H9 (cell line): ENCODE measurements around the gene FOXO6. TPM values are rescaled to one million over a fixed set of nuclear protein-coding genes. Genes with fewer than 3 reads are reported as not detected.

Experiments
- DNase-seq: peaks from one replicate; pipeline ENCODE4 v3.0.0-alpha.2; 2017
- H2AFZ ChIP-seq: one replicate; pipeline ENCODE4 v1.6.1; 2013; ENCODE audit warnings: mild to moderate bottlenecking, low read length, control low read depth, moderate library complexity
- H2AK5ac ChIP-seq: 2 replicates; pipeline ENCODE4 v1.6.1; 2013; ENCODE audit warnings: low read length, control low read depth, mixed read lengths; ENCODE audit not compliant: insufficient read length
- H2BK120ac ChIP-seq: one replicate; pipeline ENCODE4 v1.6.1; 2013; ENCODE audit warnings: low read depth, mild to moderate bottlenecking, low read length, control low read depth, inconsistent platforms; ENCODE audit not compliant: poor library complexity, severe bottlenecking
- H2BK12ac ChIP-seq: 2 replicates; pipeline ENCODE4 v1.6.1; 2013; ENCODE audit warnings: low read length, control low read depth, mixed read lengths, low read depth; ENCODE audit not compliant: insufficient read length
- H2BK15ac ChIP-seq: 2 replicates; pipeline ENCODE4 v1.6.1; 2013; ENCODE audit warnings: low read depth, low read length, control low read depth
- H2BK20ac ChIP-seq: one replicate; pipeline ENCODE4 v1.6.1; 2013; ENCODE audit warnings: low read depth, mild to moderate bottlenecking, low read length, control low read depth, inconsistent platforms; ENCODE audit not compliant: poor library complexity, severe bottlenecking
- H2BK5ac ChIP-seq: 2 replicates; pipeline ENCODE4 v1.6.1; 2013; ENCODE audit warnings: low read length, control low read depth, mixed read lengths; ENCODE audit not compliant: insufficient read length
- H3K14ac ChIP-seq: 2 replicates; pipeline ENCODE4 v1.6.1; 2013; ENCODE audit warnings: low read length, control low read depth; ENCODE audit not compliant: insufficient read depth
- H3K18ac ChIP-seq: 2 replicates; pipeline ENCODE4 v1.6.1; 2013; ENCODE audit warnings: low read depth, mild to moderate bottlenecking, mixed read lengths, low read length, control low read depth; ENCODE audit not compliant: insufficient read length
- H3K23ac ChIP-seq: 2 replicates; pipeline ENCODE4 v1.6.1; 2013; ENCODE audit warnings: low read length, control low read depth, mixed read lengths, low read depth; ENCODE audit not compliant: insufficient read length
- H3K23me2 ChIP-seq: 2 replicates; pipeline ENCODE4 v1.6.1; 2013; ENCODE audit warnings: low read depth, mild to moderate bottlenecking, mixed read lengths, low read length, control low read depth; ENCODE audit not compliant: insufficient read length, poor library complexity, severe bottlenecking
- H3K27ac ChIP-seq: 2 replicates; pipeline ENCODE4 v1.5.1; 2013; ENCODE audit warnings: low read length, control low read depth, mixed read lengths, low read depth; ENCODE audit not compliant: insufficient read length
- H3K27me3 ChIP-seq: 2 replicates; pipeline ENCODE4 v1.6.1; 2013; ENCODE audit warnings: low read length, control low read depth, inconsistent platforms; ENCODE audit not compliant: insufficient read depth
- H3K4ac ChIP-seq: 2 replicates; pipeline ENCODE4 v1.6.1; 2013; ENCODE audit warnings: low read depth, mild to moderate bottlenecking, control low read depth, inconsistent platforms, low read length, moderate library complexity
- H3K4me1 ChIP-seq: 2 replicates; pipeline ENCODE4 v1.6.1; 2013; ENCODE audit warnings: low read length, control low read depth, inconsistent platforms; ENCODE audit not compliant: insufficient read depth
- H3K4me2 ChIP-seq: 2 replicates; pipeline ENCODE4 v1.6.1; 2013; ENCODE audit warnings: low read length, control low read depth, mixed read lengths; ENCODE audit not compliant: insufficient read length, insufficient read depth
- H3K56ac ChIP-seq: 2 replicates; pipeline ENCODE4 v1.6.1; 2013; ENCODE audit warnings: low read depth, mild to moderate bottlenecking, mixed read lengths, low read length, control low read depth; ENCODE audit not compliant: insufficient read length
- H3K79me1 ChIP-seq: 2 replicates; pipeline ENCODE4 v1.6.1; 2013; ENCODE audit warnings: low read depth, mild to moderate bottlenecking, moderate library complexity, low read length, control low read depth, inconsistent platforms; ENCODE audit not compliant: insufficient read depth, poor library complexity, severe bottlenecking
- H3K79me2 ChIP-seq: 2 replicates; pipeline ENCODE4 v1.6.1; 2013; ENCODE audit warnings: low read length, control low read depth, inconsistent platforms; ENCODE audit not compliant: insufficient read depth
- H3K9ac ChIP-seq: 2 replicates; pipeline ENCODE4 v1.6.1; 2013; ENCODE audit warnings: low read length, control low read depth, mixed read lengths; ENCODE audit not compliant: insufficient read length; ENCODE audit errors: extremely low read depth
- H3K9me3 ChIP-seq: one replicate; pipeline ENCODE4 v1.6.1; 2013; ENCODE audit warnings: low read depth, low read length, inconsistent platforms; ENCODE audit not compliant: control insufficient read depth
- H3T11ph ChIP-seq: one replicate; pipeline ENCODE4 v1.6.1; 2013; ENCODE audit warnings: mild to moderate bottlenecking, low read length, control low read depth, inconsistent platforms
- H4K20me1 ChIP-seq: one replicate; pipeline ENCODE4 v1.6.1; 2013; ENCODE audit not compliant: control insufficient read depth, insufficient read length, insufficient read depth
- H4K5ac ChIP-seq: 2 replicates; pipeline ENCODE4 v1.6.1; 2013; ENCODE audit warnings: low read depth, mild to moderate bottlenecking, mixed read lengths, low read length, control low read depth; ENCODE audit not compliant: insufficient read length
- H4K8ac ChIP-seq: replicated peaks from 2 replicates; pipeline ENCODE4 v1.6.1; 2013; ENCODE audit warnings: low read length, control low read depth, mixed read lengths, low read depth; ENCODE audit not compliant: insufficient read length
- H4K91ac ChIP-seq: 2 replicates; pipeline ENCODE4 v1.6.1; 2013; ENCODE audit warnings: low read depth, mild to moderate bottlenecking, moderate library complexity, mixed read lengths, low read length, control low read depth; ENCODE audit not compliant: insufficient read length
- H3K27ac Mint-ChIP-seq, 3 experiments: 2 replicates in 2 of 3; 3 replicates in 1 of 3; pipeline ENCODE4 v1.8.0; 2020 to 2021; ENCODE audit warnings: mixed read lengths in 3 of 3, mild to moderate bottlenecking in 1 of 3, moderate library complexity in 1 of 3
- H3K27me3 Mint-ChIP-seq: 2 replicates; pipeline ENCODE4 v1.8.0; 2021; ENCODE audit warnings: low read depth, mild to moderate bottlenecking, moderate library complexity, mixed read lengths
- H3K36me3 Mint-ChIP-seq, 3 experiments: 2 replicates in 2 of 3; 3 replicates in 1 of 3; pipeline ENCODE4 v1.8.0; 2020 to 2021; ENCODE audit warnings: low read depth in 3 of 3, mixed read lengths in 3 of 3; ENCODE audit not compliant: insufficient read depth in 1 of 3
- H3K4me1 Mint-ChIP-seq, 2 experiments: 2 replicates each; pipeline ENCODE4 v1.8.0; 2020; ENCODE audit warnings: mixed read lengths in 2 of 2
- H3K4me3 Mint-ChIP-seq, 2 experiments: 2 replicates in 1 of 2; 3 replicates in 1 of 2; pipeline ENCODE4 v1.8.0; 2020 to 2021; ENCODE audit warnings: mild to moderate bottlenecking in 2 of 2, mixed read lengths in 2 of 2, moderate library complexity in 1 of 2
- H3K9me3 Mint-ChIP-seq, 2 experiments: 2 replicates in 1 of 2; 3 replicates in 1 of 2; pipeline ENCODE4 v1.8.0; 2020; ENCODE audit warnings: mild to moderate bottlenecking in 2 of 2, mixed read lengths in 2 of 2, moderate library complexity in 1 of 2
- WGBS: extraction: QIAGEN DNeasy Blood & Tissue Kit; methylation state at CpG from one replicate; pipeline ENCODE4 v1.1.7; 2013; ENCODE audit warnings: missing lambda C conversion rate, low lambda C conversion rate, mixed read lengths; ENCODE audit not compliant: insufficient read length; ENCODE audit errors: extremely low coverage; 5-methylcytosine and 5-hydroxymethylcytosine counted together
- total RNA-seq: library from RNA; stranded (reverse); gene quantifications from 2 replicates; pipeline ENCODE4 v1.2.1, GENCODE V29; 2021
- TF ChIP-seq, protein P1 (sequence below): fragments of 200-600 bp; sonication (generic); conservative IDR thresholded peaks from 3 replicates; pipeline ENCODE4 v1.8.0; 2021; ENCODE audit warnings: antibody characterized with exemption, mild to moderate bottlenecking

The FOXO6 gene
- total RNA-seq, 1 experiment from 2014 or later = 0.83 TPM

DNA sequence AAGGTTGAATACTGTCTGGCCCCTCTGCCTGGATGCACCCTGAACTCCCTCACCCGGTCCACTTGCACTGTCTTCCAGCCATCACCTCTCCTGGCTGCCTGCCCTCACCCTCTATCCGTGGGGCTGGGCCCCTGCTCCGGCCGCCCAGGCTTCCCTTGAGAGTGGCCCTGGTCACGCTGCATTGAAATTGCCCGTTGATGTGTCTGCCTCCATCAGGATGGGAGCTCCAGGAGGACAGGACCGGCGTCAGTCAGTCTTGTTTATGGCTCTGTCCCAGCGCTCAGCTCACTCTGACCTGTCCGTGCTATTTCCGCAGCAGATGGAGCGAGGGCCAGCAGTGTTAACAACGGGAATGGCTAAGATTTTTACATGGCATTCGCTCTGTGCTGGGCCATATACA, 34.9 kb downstream of the FOXO6 start:
- peaks cover 3% of the 10 kb centered on the region for H3K23me2 ChIP-seq
- H2AK5ac ChIP-seq = no peak overlapping the region
- H2BK5ac ChIP-seq = no peak overlapping the region
- H3K4me3 Mint-ChIP-seq = no peak overlapping the region
- H3K18ac ChIP-seq = peak overlapping the region; percentile 8
- WGBS = no CpG with 5 or more reads among the region's 14 CpGs
- no peak overlapping the region for H4K91ac ChIP-seq
- H3K9ac ChIP-seq = no peak overlapping the region
- no peak overlapping the region for H3K27ac ChIP-seq
- TF ChIP-seq, protein P1, sequence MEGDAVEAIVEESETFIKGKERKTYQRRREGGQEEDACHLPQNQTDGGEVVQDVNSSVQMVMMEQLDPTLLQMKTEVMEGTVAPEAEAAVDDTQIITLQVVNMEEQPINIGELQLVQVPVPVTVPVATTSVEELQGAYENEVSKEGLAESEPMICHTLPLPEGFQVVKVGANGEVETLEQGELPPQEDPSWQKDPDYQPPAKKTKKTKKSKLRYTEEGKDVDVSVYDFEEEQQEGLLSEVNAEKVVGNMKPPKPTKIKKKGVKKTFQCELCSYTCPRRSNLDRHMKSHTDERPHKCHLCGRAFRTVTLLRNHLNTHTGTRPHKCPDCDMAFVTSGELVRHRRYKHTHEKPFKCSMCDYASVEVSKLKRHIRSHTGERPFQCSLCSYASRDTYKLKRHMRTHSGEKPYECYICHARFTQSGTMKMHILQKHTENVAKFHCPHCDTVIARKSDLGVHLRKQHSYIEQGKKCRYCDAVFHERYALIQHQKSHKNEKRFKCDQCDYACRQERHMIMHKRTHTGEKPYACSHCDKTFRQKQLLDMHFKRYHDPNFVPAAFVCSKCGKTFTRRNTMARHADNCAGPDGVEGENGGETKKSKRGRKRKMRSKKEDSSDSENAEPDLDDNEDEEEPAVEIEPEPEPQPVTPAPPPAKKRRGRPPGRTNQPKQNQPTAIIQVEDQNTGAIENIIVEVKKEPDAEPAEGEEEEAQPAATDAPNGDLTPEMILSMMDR = no peak
- H3K4ac ChIP-seq = no peak overlapping the region
- H3K27ac Mint-ChIP-seq = peak overlapping the region in 1 of 3 experiments; percentile 21; a peak in 1 of 7 replicates
- no peaks in the 10 kb centered on the region for H3K9me3 ChIP-seq
- no peak overlapping the region for H3K23ac ChIP-seq
- no peak overlapping the region for H3T11ph ChIP-seq
- no peaks in the 10 kb centered on the region for H3K79me1 ChIP-seq
- H2BK12ac ChIP-seq = no peak overlapping the region
- H3K9me3 Mint-ChIP-seq = peaks cover 2 to 5% of the 10 kb centered on the region in 2 experiments; a peak in 2 of 5 replicates
- H3K4me1 Mint-ChIP-seq = peaks cover 41 to 61% of the 10 kb centered on the region in 2 experiments
- no peak overlapping the region for H3K4me2 ChIP-seq
- no peak overlapping the region for H3K56ac ChIP-seq
- no peak overlapping the region for H4K8ac ChIP-seq
- H3K27me3 ChIP-seq = no peaks in the 10 kb centered on the region
- DNase-seq = no peak
- H3K36me3 Mint-ChIP-seq = 0 out of 7 replicates have a peak, but pooled peaks cover 0 to 4% (median 0%) of the 10 kb centered on the region in 3 experiments
- H2BK120ac ChIP-seq = no peak overlapping the region
- H3K79me2 ChIP-seq = no peaks in the 10 kb centered on the region
- peaks cover 6% of the 10 kb centered on the region; the same call in 1 of the 2 replicates for H3K4me1 ChIP-seq
- no peaks in the 10 kb centered on the region for H4K20me1 ChIP-seq
- no peak overlapping the region; the same call in 1 of the 2 replicates for H3K14ac ChIP-seq
- peaks cover 43% of the 10 kb centered on the region for H3K27me3 Mint-ChIP-seq
- H4K5ac ChIP-seq = no peak overlapping the region
- H2BK15ac ChIP-seq = no peak overlapping the region
- no peak overlapping the region for H2AFZ ChIP-seq
- H2BK20ac ChIP-seq = no peak overlapping the region
